ENCODE measurements around the gene TMEM181.

Gene TMEM181

GRCh38 chr6:158565482-158566040, 5.7 kb downstream of the TMEM181 start:
- DNase-seq: no peak

- DNase-seq: no peak
Measured at GRCh38 chr6:158566207-158566818, 6.4 kb downstream of the TMEM181 start.

GRCh38 chr6:158567152-158567551, 7.3 kb downstream of the TMEM181 start:
- no peak for DNase-seq

GRCh38 chr6:158567871-158568401, 8.0 kb downstream of the TMEM181 start:
- no peak for DNase-seq

GRCh38 chr6:158568549-158568948, 8.7 kb downstream of the TMEM181 start:
- no peak for DNase-seq

GRCh38 chr6:158569036-158569435, 9.1 kb downstream of the TMEM181 start:
- DNase-seq: peak; percentile 51

GRCh38 chr6:158570681-158570962, 10.7 kb downstream of the TMEM181 start:
- no peak for DNase-seq

GRCh38 chr6:158571826-158572652, 12.1 kb downstream of the TMEM181 start:
- peak; percentile 45 for DNase-seq

GRCh38 chr6:158572653-158573541, 13.0 kb downstream of the TMEM181 start:
- DNase-seq: peak; percentile 45

GRCh38 chr6:158573542-158573931, 13.6 kb downstream of the TMEM181 start:
- no peak for DNase-seq

GRCh38 chr6:158574800-158575199, 14.9 kb downstream of the TMEM181 start:
- DNase-seq: peak; percentile 21

- DNase-seq: no peak
Measured at GRCh38 chr6:158575550-158575949, 15.7 kb downstream of the TMEM181 start.

- DNase-seq: no peak
Measured at GRCh38 chr6:158584236-158584651, 24.4 kb downstream of the TMEM181 start.

- no peak for DNase-seq
Measured at GRCh38 chr6:158586652-158587051, 26.8 kb downstream of the TMEM181 start.

GRCh38 chr6:158589366-158589765, 29.5 kb downstream of the TMEM181 start:
- no peak for DNase-seq

GRCh38 chr6:158591134-158591809, 31.4 kb downstream of the TMEM181 start:
- DNase-seq: no peak

GRCh38 chr6:158591810-158592209, 31.9 kb downstream of the TMEM181 start:
- DNase-seq: no peak

GRCh38 chr6:158593670-158594069, 33.8 kb downstream of the TMEM181 start:
- DNase-seq: no peak

GRCh38 chr6:158595223-158595622, 35.3 kb downstream of the TMEM181 start:
- no peak for DNase-seq

GRCh38 chr6:158596861-158597260, 37.0 kb downstream of the TMEM181 start:
- no peak for DNase-seq

GRCh38 chr6:158597565-158597964, 37.7 kb downstream of the TMEM181 start:
- no peak for DNase-seq

GRCh38 chr6:158599635-158600034, 39.7 kb downstream of the TMEM181 start:
- no peak for DNase-seq

Data from activated CD8-positive, alpha-beta memory T cell treated with anti-CD3 and anti-CD28 coated beads for 24 hours (primary cell).